Uterus (tissue), 2 donors: ENCODE results near the gene CSF3R.

ENCODE experiments used
- CTCF ChIP-seq, 4 experiments: fragments of 200-600 bp in 2 of 4; fragments of 450-650 bp in 2 of 4; sonication (generic) in 2 of 4; IDR thresholded peaks; one replicate each; pipeline ENCODE4 v1.5.1; 2016 to 2019; ENCODE audit warnings: antibody characterized with exemption in 4 of 4, mild to moderate bottlenecking in 2 of 4, moderate library complexity in 1 of 4
- POLR2A ChIP-seq, 2 donors: fragments of 450-650 bp; IDR thresholded peaks; one replicate each; pipeline ENCODE4 v1.6.1; 2016; ENCODE audit warnings: antibody characterized with exemption in 2 of 2, mild to moderate bottlenecking in 1 of 2, moderate library complexity in 1 of 2

- no peak for TF ChIP-seq POLR2A (IDR thresholded peaks at IDR 0.05)
- TF ChIP-seq CTCF (IDR thresholded peaks at IDR 0.05) = no peak
Measured at GRCh38 chr1:36475910-36476604, 6.7 kb downstream of the CSF3R start.
